Hematopoietic multipotent progenitor cell treated with erythropoietin and hydrocortisone succinate and interleukin-3 and kit ligand, for 17 days (in vitro differentiated cells): Measurements from ENCODE around the gene EIF4E3.
A peak's percentile ranks its signal among the peaks of the same experiment; 100 is the strongest.

ENCODE experiments used
- DNase-seq: peaks from one replicate; pipeline ENCODE4 v3.0.0-alpha.2; 2015; ENCODE audit warnings: low spot score

Gene EIF4E3

DNA sequence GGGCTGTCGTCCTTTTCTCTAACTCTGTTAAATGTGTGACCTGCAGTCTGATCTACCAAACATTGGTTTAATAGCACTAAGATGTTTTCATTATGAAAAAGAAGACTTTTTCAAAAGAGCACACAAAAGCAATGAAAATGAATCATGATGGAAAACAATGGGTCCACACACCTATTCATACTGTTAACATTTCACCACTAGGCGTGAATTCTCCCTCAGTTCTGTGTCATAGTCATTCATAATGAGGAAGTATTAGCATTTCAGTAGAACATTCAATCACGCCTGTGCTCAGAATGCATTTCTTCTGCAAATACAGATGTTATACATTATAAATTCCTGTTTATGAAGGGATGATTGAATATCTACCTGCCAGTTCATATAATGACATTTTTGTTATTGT, 35.9 kb downstream of the EIF4E3 start:
- DNase-seq: no peak

DNA sequence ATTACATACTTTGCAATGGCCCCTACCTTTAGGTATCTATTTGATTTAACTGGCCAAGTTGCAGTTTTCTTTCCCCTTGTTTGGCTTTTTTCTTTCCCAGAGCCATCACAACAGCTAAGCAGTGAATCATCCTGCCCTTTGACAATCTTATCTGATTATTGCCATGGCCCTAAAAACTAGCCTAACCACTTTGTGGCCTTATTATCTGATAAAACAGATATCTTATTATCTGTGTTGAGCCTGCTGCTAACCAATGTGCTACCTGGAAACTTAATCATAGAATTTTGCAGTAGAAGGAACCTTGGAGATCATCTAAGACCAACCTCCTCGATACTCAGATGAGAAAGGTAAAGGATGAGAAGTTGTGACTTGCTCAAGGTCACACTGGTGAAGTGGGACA, 37.1 kb downstream of the EIF4E3 start:
- DNase-seq: no peak

GRCh38 chr3:71685686-71686085, 39.5 kb downstream of the EIF4E3 start:
- DNase-seq: no peak

- DNase-seq: no peak
Observed at GRCh38 chr3:71684757-71685386, 40.3 kb downstream of the EIF4E3 start.

DNA sequence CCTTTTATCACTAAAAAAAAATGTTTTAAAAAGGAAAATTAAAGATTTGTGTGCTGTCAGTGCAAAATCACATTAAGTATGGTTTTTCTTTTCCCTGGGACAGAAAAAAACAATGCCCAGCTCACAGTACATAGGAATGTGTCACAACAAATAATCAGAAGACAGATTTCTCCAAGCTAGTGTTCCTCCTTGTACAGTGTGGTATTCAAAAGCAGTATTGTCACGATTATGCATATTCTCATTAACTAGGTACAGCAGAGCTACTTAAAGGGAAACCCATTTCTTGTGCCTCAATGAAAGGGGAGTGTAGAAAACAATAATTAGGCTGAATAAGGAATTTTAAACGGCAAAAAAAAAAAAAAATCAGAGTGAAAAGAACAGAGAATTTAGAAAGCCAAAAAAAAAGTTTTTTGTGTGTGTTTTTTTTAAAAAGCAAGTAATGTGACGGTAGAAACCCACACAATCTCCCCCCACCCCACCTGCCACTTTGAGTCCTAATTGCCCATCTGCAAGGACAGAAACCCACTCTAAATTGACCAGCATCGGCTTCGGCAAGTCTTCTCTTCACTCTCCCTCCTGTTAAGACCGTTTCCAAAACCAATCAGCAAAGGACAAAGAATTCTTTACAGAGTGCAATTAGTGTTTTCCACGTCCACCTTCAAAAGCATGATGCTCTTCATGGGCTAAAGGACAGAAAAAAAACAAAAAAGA, 41.0 kb downstream of the EIF4E3 start:
- DNase-seq: no peak

GRCh38 chr3:71681224-71681668, 44.0 kb downstream of the EIF4E3 start:
- DNase-seq: peak; percentile 59

- peak; percentile 19 for DNase-seq
Observed at GRCh38 chr3:71680603-71681002, 44.6 kb downstream of the EIF4E3 start.

GRCh38 chr3:71676931-71677330, 48.3 kb downstream of the EIF4E3 start:
- no peak for DNase-seq

DNA sequence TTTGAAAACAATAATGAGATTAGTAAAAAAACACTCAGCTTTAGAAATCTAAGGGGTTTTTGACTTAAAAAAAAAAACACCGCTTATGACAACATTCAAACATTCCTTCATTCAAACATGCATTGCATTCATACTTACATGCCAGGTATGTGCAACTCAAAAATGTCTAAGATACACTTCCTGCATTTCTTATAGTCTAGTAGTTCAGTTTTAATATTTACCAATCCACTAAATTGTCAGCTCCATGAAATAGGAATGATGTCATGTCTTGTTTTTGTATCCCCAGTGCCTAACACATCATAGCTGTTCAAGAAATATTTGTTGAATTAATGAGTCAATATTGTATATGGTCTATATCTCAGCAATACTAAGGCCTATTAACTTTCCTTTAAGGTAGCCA, 51.7 kb downstream of the EIF4E3 start:
- no peak for DNase-seq

DNA sequence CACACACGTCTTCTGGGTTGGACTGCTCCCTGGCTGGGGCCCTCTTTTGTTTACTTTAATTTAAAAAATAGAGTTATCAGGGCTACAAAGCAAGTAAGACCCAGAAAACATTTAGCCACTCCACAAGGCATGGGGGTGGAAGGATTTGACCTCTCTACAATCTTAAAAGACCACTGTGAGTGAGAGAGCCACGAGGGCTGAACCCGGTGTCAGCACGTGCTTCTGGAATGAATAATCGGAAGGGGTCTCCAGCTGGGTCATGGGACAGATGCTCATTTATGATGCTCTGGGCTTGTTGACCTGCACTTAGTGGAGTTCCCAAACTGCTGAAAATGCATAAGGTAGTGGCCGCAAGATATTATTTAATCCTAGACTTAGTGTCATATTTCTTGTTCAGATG, 52.4 kb downstream of the EIF4E3 start:
- DNase-seq: no peak

DNA sequence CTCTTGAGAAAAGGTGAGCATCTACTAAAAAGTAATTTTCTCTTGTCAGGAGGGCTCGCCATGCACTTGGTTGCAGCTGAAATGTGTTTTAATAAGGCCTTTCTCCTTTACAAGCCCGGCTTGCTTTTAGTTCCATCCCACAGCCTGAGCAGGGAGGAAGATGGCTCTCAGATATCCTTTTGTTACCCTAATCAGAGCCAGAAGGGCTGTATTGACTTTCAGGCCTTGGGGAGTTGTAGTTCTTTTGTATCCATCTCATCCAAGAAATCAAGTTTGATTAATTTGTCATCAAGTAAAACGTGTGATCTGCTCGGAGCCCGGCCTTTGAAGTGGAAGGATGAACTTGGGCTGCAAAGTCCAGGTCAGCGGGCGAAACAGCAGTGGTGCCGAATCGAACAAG, 52.9 kb downstream of the EIF4E3 start:
- DNase-seq: no peak

DNA sequence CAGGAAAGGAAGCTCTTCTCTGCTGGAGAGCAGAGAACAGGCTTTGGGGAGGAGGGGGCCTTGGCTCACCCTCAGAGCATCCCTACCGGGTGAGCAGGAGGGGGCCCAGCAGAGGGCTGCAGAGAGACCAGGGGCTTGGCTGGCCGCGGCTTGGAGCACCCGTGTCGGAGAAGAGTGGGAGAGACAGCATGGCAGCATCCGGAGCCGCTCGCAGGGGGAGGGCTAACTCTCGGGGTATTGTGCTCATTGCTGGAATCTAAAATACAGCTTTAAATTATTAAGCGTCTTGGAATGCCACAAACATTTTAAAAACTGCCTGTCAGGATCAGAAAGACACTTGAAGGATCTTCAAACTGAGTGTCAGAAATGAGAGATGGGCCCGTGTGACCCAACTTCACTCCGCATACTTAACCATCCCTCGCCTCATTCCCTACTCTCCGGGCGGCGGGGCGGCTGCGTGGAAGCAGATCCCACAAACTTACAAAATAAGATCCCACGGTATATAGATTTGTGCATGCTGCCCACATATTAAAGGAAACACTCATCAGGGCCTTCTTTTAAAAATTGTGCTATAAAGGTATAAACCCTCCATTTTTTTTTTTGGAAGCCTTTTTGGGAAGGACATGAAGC, 53.9 kb downstream of the EIF4E3 start:
- no peak for DNase-seq

GRCh38 chr3:71662568-71662967, 62.6 kb downstream of the EIF4E3 start:
- DNase-seq: no peak

- no peak for DNase-seq
Observed at GRCh38 chr3:71662056-71662455, 63.1 kb downstream of the EIF4E3 start.

DNA sequence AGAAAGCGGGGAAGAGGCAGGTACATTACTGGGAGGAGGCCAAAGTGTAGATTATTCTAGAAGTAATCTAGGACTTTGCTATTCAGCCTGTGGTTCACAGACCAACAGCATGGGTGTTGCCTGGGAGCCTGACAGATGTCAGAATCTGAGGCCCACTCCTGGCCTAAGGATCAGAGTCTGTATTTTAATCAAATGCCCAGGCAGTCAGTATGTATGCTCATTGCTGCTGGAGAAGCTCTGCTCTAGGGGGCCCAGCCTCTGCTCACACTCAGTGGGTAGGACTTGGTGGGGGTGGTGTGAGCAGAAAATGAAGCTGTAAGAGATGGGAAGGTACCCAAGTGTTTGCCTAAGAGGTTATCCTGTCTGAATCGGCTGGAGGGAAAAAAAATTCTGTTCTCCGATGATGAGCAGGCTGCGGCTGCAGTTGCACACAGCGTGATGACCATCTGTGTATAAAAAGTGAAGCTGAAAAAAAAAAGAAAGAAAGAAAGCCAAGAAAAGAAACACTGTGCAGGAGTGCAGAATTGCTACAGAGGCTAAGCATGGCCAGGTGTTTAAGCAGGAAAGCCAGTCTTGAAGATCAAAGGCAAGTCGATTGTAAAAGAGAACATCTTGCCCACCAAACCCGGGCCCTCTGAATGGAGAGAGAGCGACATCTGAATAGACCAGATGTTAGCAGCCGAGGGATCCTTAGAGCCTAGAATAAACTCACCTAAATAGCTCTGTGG, 65.2 kb downstream of the EIF4E3 start:
- DNase-seq: no peak

GRCh38 chr3:71657831-71658530, 67.2 kb downstream of the EIF4E3 start:
- DNase-seq: peak; percentile 36

GRCh38 chr3:71655061-71655460, 70.1 kb downstream of the EIF4E3 start:
- no peak for DNase-seq

DNA sequence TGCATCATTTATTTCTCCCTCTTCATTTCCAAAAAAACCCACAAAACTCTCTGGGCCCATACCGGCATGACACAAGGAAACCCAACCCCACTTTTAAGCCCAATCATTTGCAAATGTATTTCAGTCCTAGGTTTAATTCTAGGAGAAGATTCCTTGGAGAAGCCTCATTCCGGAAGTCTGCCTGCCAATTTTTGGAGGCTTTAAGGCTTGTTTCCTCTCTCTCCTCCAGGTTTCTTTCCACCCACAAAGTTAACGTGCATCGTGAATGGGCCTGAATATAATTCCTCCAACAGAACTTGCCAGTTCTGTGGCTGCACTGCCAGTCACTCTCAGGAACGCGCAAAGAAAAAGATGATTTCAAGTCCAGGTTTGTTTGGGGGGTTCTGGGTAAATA, 71.8 kb downstream of the EIF4E3 start:
- DNase-seq: no peak

DNA sequence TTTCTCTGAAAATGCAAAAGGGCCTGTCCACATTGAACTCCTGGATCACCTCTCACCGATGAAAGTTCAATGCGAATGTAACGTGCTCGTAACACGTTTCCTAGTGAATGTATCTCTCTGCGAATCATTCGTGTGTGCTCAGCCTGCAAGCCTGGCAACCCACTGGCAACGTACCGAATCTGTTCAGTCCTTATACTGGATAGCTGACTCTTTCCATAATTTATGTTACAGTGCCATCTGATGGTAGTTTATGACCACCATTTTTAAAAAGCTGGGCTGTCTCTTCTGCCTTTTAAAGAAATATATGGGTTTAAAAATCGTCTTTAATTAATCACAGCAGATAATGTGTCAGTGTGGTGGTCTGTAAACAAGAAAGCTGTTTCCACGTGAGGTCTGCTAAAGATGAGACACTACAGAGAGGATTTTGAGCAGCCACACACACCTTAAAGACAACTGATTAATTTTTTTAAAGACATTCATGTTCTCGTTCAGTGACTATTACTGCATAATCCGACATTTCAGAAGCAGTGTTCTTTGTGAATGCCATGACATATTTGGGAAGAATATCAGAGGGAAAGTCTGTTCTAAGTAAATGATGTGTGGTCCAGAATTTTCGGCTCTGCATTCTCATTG, 72.3 kb downstream of the EIF4E3 start:
- peak; percentile 69 for DNase-seq

- DNase-seq: no peak
Observed at GRCh38 chr3:71651625-71652024, 73.6 kb downstream of the EIF4E3 start.

DNA sequence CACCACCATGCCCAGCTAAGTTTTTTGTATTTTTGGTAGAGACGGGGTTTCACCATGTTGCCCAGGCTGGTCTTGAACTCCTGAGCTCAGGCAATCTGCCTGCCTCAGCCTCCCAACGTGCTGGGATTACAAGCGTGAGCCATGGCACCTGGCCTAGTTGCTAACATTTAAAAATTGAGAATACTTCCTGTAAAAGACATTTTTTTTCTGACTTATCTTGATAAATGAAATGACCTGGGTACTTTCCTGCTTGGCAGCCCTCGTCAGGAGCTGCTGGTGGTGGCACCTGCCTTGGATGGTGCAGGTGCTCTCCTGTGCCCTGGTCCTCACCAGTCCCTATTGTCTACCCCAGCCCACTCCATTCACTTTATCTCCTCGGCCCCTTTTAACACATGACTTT, 74.8 kb downstream of the EIF4E3 start:
- DNase-seq: no peak

DNA sequence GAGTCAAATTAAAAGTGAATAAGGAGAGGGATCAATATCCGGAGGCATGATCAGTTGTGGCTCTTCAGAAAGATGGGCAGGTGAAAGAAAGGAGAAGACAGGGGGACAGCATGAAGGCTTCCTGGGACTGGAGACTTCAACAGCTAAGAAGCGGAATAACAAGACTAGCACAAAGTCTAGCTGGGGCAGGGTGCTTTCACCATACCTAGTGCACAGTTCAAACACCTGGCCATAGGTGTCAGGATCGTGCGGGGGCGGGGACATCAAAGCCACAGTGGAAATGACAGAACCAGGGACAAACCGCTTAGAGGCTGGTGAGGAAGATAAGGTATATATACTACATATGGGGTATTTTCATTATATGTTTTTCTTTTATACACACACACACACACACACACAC, 75.4 kb downstream of the EIF4E3 start:
- DNase-seq: no peak
